Stimulated activated CD8-positive, alpha-beta memory T cell treated with anti-CD3 and anti-CD28 coated beads, Interleukin-15, amount 100 ng/mL, for 24 hours (primary cell): ENCODE results near the gene ZBED1.
"Not testable (repeated sequence)": the region's sequence is repeated elsewhere in the genome, so short reads cannot be mapped to it uniquely, and the experiment has no call there.

Experiments used
- DNase-seq: peaks from one replicate; pipeline ENCODE4 v3.0.0-alpha.2; 2020; ENCODE audit warnings: low read depth

Gene ZBED1

GRCh38 chrX:2500803-2501558 lies at the start of gene ZBED1, which contains the start of gene DHRSX:
TSS of gene ZBED1 (minus strand) at chrX:2500976. CDS start at chrX:2490719, 10,257 bp downstream.
TSS of gene DHRSX (minus strand) at chrX:2500976. CDS start at chrX:2500925, 51 bp downstream.
- DNase-seq = peak; percentile 34

- DNase-seq = no peak
Measured at GRCh38 chrX:2549876-2550275, 49.1 kb upstream of the ZBED1 start.

- no peak for DNase-seq
Measured at GRCh38 chrX:2548711-2549423, 48.1 kb upstream of the ZBED1 start.

GRCh38 chrX:2547736-2548135 lies 47.0 kb upstream of the ZBED1 start:
- no peak for DNase-seq

GRCh38 chrX:2546496-2546895 lies 45.7 kb upstream of the ZBED1 start:
- DNase-seq = no peak

GRCh38 chrX:2545144-2545543 lies 44.4 kb upstream of the ZBED1 start:
- no peak for DNase-seq

- no peak for DNase-seq
Measured at GRCh38 chrX:2542826-2543521, 42.2 kb upstream of the ZBED1 start.

GRCh38 chrX:2541603-2542002 lies 40.8 kb upstream of the ZBED1 start:
- no peak for DNase-seq

GRCh38 chrX:2540426-2540947 lies 39.7 kb upstream of the ZBED1 start:
- no peak for DNase-seq

- no peak for DNase-seq
Measured at GRCh38 chrX:2539586-2539985, 38.8 kb upstream of the ZBED1 start.

GRCh38 chrX:2538031-2538757 lies 37.4 kb upstream of the ZBED1 start:
- DNase-seq = no peak

GRCh38 chrX:2536974-2537373 lies 36.2 kb upstream of the ZBED1 start:
- DNase-seq = no peak

- DNase-seq = no peak
Measured at GRCh38 chrX:2536141-2536540, 35.4 kb upstream of the ZBED1 start.

- not testable (repeated sequence) for DNase-seq
Measured at GRCh38 chrX:2534261-2535021, 33.7 kb upstream of the ZBED1 start.

- DNase-seq = no peak
Measured at GRCh38 chrX:2533424-2533823, 32.6 kb upstream of the ZBED1 start.

GRCh38 chrX:2526390-2526789 lies 25.6 kb upstream of the ZBED1 start:
- no peak for DNase-seq

GRCh38 chrX:2523911-2524310 lies 23.1 kb upstream of the ZBED1 start:
- no peak for DNase-seq

- DNase-seq = no peak
Measured at GRCh38 chrX:2521927-2522386, 21.2 kb upstream of the ZBED1 start.

- no peak for DNase-seq
Measured at GRCh38 chrX:2521092-2521926, 20.5 kb upstream of the ZBED1 start.

GRCh38 chrX:2520539-2520938 lies 19.8 kb upstream of the ZBED1 start:
- DNase-seq = no peak
